GM18873 (cell line): ENCODE measurements around the gene SEZ6.

Experiments used
- ATAC-seq: cut with Tn5 transposase; IDR thresholded peaks from one replicate; pipeline ENCODE4 v1.9.1; 2021; ENCODE audit warnings: mild to moderate bottlenecking, moderate library complexity, moderate number of reproducible peaks; ENCODE audit not compliant: unreplicated experiment, low FRiP score

Gene SEZ6

DNA sequence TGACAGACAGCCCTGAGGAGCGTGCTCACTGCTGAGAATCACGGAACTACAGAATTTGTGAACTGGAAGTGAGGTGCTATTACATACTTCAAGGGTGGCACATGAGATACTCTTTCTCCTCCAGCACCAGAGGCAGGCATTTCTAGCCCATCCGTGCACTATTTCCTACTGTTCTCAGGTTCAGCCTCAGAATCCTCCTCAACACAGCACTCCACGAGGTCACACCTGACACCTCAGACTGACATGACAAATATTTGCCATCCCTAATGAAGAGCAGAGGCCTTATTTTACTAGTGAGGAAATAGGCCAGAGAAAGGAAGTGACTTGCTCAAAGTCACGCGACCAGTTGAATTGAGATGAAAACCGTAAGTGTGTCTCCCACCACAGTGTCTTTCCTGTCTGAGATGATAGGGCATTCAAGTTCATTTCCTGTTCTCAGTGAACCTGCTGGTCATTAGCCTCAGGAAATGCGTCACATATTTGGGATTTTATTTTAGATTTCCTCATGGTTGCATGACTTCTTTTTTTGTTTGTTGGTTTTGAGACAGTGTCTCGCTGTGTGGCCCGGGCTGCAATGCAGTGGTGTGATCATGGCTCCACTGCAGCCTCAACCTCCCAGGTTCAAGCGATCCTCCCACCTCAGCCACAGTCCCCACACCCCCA is 23.6 kb downstream of the SEZ6 start:
- no peak for ATAC-seq

DNA sequence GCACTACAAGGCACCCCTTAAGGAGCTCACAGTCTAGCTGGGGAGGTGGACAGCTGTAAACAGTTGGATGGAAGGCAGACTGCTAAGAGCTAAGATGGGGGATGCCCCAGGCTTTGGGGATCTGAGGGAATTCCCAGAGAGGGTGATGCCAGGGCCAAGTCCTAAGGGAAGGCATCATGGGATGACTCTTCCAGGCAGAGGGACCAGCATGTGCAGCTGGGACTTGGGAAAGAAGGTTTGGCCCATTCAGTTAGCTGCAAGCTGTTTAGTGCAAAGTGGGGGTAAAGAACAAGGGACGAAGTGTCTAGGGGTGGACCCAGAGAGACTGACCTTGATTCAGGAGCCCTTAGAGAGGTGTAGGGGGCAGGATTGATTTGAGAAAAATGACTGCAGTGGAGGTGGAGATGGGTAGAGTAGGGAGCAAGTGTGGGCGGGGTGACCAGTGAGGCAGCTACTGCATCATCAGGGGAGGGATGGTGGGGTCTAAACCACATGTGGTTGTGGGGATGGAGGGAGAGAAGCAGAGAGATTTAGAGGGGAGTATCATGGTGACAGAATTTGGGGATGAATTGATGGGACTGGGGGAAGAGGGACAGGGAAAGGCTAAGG is 27.4 kb downstream of the SEZ6 start:
- no peak for ATAC-seq

DNA sequence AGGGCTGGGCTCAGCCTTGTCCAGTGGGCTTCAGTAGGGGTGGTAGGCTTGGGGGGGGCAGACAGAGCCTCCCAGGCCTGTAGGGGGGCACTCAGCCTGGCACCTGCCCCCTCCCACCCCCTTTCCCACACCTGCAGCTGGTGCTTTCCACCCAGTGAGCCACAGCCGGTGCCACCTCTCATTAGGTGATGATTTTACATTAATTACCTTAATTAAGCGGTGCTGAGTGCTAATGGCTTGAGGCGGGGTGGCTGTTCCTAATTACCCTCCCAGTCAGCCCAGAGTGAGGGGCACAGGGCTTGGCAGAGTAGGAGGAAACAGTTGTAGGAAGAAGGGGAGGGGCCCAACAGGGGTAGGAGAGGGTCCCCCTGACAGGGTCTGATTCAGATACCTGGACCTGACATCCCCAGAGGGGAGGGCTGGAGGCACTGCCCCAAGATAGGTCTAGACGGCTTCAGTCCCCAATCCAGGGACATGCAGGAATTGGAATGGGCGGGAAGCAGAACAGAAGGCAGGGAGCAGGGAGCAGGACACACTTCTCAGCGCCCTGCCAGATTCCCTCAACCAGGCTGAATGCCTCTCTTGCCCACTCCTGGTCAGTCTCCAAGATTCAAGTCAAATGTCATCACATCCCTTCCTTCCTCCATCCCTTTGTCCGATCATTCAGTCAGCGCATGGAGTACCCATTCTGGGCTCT is 28.0 kb downstream of the SEZ6 start:
- no peak for ATAC-seq

DNA sequence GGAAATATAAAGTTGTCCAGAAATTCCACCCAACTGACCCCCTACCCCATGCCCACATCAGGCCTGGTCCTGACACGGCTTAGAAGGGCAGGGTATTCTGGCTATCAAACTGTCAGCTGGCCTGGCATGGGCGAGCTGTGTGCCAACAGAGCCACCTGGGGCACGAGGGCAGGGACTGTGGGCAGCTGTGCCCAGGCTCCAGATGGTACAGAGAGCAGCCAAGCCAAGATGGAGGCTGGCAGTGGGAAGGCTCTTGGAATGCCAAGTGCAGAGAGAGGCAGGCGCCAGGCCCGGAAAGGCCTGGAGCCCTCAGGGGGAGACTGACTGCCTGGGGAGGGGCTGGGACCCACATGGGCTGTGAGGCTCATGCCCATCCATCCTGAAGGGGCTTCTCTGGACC is 30.2 kb downstream of the SEZ6 start:
- no peak for ATAC-seq

DNA sequence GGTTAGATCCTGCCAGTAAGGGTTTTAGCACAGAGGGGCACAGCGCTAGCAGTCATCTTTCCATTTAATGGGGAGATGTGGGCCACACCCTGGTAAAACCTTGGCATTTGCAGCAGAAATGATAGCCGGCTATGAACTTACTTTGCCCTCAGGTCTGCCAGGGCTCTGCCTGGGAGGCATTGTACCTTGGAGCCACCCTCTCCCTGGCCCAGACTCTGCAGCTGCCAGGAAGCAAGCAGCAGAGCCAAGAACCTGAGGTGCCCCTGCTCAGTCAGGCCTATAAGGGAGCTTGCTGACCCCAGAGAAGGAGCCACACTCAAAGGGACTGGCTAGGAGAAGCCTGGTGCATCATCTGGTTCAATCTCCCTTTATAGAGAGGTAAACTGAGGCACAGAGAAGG is 30.8 kb downstream of the SEZ6 start:
- ATAC-seq = no peak

DNA sequence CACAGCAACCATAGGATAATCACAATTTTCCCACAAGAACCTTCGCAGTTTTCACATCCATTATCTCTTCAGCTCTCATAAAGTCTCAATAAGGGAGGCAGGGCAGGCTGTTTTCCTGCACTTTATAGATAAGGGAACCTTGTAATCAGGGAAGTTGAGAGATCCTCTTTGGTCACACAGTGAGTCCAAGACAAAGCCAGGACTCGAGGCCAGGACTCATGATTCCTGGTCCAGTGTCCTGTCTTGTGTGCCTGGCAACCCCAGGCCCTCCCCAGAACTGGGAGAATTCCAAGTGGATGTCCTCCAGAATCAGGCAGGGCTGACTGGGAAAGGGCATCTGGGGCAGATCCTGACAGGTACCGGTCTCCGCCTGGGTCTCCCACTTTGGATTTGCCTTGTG is 31.4 kb downstream of the SEZ6 start:
- ATAC-seq = no peak

DNA sequence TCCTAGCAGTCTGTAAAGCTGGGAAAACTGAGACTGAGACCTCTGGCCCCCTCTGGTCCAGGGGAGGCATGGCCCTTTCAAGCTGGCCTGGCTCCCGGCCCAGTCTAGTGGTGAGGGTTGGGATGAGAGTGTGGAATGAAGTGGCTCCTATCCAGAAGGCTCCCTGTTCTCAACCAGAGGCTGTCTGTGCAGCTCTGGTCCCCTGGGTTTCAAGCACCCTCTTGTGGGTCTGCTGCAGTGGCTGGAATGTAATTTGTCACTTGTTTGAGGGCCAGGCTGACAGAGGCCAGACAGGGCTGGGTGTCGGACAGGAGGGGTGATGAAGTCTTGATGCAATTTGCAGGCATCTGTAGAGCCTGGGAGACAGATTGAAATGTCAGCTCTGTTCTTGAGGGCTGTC is 32.4 kb downstream of the SEZ6 start:
- ATAC-seq = no peak

DNA sequence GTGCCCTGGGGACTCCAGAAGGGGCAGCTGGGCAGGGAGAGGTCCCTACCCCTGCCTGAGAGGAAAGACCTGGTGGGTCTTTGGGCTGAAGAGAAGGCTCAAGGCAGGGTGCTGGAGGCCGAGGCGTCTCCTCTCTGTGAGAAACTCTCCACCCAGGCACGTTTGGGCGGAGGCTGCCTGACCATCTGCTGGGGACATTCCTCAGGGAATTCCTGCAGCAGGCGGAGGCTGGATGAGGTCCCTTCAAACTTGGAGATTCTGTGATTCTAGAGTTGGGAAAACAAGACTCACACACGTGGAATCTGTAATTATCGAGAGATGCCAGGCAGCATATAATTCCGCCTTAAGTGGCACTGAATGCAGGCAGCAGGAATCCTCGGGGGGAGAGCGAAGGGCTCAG is 33.4 kb downstream of the SEZ6 start:
- no peak for ATAC-seq

DNA sequence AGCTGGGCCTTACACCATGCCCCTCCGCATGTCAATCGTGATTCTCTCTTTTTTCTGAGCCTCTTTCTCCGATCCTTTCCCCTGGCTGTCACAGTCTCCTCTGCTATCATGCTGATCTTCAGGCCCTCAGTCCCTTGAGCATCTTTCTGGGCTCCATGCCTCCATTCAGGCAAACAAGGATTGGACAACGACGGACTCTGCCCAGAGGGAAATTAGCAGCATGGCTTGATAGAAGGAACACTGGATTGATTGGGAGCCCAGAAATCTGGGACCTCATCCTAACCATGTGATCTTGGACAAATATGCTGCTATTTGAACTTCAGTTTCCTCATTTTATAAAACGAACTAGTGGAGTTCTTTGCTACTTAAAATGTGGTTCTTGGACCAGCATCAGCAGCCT is 35.0 kb downstream of the SEZ6 start:
- no peak for ATAC-seq

DNA sequence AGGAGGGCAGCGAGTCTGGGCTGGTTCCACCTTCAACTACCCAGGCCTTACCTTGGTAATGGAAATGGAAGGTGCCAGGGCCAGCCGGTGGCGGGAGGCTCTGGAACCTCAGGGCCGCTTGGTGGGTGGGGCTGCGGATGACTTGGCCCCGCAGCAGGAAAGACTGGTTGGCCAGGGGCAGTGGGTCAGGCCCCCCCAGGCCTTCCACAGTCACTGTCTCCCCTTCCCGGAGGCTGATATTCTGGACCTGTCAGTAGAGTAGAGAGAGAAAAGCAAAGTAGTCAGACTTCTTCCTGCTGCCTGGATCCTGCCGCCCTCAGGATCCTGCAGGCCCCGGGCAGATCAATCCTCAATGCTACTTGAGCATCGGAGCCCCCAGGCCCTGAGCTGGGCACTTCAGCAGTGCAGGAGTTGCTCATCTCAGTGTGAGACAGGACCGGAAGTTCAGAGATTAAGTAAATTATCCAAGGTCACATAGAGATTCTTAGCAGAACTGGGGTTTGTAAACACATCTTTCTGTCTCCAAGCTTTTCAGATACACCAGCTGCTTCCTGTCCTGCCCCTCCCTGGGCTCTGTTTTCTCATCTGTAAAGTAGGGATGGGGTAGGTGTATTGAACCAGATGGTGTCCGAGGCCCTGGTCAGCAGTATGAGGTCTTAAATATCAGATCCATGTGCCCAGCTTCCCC is 36.0 kb downstream of the SEZ6 start:
- ATAC-seq = no peak

DNA sequence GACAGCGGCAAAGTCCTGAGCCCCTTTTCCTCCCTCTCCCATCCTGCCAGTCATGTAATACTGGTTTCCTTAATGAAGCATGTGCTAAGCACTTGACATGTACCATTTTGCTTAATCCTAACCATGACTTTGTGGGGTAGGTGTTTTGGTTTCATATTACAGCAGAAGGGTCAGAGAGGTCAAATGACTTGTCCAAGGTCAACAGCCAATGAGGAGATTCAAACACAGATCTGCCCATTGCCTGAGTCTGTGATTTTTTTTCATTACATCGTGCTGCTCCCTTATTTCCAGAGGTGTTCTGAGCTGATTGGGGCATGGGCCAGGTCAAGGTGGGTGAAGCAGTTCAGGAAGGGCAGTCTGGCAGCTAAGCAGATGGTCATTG is 36.9 kb downstream of the SEZ6 start:
- no peak for ATAC-seq

DNA sequence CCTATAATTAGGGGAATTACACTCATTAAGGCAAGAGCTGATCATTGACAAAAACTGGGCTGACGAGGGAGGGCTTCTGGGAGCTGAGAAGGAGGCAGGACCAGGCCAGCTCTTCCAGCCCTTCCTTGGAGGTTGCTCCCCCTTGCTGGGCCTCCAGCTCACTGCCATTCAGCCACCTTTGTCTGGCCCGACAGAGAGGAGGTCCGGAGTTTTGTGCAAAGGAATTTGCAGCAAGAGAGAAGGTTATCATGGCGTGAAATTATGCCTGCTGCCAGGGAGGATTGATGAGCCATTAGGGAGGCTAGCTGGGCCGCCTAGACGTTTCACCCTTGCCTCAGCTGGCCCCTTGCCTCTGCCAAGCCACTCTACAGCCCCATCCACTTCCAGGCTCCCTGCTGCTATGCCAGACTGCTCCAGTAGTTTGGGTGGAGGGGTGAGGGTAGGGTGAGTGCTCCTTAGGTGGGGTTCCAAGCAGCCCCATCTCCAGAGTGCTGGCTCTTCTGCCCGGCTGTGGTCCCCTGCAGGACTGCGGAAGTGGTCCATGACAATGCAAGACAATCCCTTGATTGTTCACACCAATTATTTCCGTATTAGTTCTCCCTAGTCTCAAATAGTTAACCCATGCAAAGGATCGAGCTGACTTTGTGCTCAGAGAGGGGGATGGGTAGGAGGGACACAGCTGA is 37.5 kb downstream of the SEZ6 start:
- ATAC-seq = no peak

DNA sequence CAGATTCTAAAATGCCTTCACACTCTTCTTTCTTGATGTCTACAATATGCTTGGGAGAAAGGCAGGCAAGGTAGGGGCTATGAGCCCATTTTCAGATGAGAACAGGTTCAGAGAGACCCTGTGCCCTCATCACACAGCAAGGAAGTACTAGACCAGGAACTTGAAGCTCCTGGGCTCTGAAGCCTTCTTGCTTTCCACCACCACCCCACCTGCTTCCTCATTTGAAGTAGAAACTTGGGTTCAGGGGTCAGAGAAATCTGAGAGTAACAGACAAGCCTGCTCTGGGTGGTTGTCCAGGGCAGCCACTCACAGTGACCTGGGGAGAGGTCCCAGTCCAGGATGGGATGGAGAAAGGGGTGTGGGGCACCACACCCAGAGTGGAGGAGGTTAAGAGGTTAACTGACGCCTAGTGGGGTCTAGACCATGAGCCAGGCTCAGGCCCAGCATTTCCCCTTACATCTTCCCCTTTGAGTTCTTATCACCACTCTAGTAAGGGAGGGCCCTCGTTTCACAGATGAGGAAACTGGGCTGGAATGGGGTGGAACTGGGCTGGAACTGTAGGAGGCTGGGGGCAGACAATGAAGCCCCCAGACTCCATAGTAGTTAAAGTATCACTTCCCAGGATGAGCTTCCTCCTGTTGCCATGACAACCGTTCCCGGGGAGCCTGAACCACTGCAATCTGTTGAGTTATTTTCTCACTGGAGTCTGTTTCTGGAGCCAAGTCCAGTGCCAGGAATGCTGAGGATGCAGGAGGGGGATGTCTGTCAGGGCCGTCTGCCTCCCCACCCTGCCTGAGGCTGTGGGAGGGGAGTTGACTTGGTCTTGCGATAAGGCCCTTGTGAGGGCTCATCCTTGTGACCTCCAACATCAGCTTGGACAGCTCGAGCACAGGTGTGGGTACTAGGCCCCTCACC is 38.4 kb downstream of the SEZ6 start:
- no peak for ATAC-seq

DNA sequence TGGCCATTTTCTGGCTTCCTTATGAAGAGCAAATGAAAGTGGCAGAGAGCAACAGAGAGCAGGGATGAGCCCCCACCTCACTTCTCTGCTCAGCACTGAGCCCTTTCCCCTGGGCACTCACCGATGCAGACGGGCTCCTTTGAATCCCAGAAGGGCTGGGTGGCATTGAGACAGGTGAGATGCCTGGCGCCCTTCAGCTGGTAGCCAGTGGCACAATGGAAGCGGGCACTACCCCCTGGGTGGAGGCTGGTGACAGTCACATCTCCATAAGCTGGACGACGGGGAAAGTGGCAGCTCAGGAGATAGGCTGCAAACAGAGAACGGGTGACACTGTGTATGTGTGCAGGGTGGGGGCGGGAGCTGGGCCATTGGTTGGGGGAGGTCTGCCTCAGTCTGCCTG is 42.0 kb downstream of the SEZ6 start:
- ATAC-seq = no peak

DNA sequence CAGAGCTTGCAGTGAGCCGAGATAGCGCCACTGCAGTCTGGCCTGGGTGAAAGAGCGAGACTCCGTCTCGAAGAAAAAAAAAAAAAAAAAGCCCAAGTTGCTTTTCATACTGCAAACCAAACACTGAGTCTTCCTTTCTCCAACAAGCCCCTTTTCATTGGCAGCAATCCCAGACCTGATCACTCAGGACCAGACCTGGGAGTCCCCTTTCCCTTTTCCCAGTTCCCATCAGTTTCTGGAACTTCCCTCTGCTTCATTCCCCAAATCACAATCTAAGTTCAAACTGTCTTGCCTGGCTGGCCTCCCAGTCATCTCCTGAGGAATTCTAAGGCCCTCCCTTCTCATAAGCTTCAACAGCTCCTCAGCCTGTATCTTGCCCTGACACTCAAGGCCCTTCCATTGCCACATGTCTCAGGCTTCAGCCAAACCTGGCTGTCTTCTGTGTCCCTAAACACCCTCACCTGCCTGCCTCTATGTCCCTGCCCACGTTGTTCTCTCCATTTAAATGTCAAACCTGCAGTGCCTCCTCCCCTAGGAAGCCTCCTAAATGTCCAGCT is 42.7 kb downstream of the SEZ6 start:
- ATAC-seq = no peak

DNA sequence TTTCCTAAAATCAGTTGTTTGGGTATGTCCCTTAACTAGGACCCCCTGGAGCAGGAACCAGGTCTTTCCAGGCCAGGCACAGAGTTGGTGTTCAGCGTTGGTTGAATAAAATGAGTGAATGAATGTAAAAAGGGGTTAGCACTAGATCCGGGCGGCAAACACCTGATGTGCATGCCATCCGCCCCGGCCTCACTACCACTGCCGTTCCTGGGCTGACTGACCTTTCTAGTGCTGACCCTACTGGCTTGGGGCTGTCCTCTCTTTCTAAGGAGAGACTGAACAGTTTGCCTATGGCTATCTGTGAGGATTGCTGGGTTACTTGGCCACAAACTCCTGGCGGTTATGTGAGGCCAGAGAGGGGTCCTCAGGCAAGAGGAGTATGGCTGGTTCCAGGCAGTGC is 44.4 kb downstream of the SEZ6 start:
- ATAC-seq = no peak

DNA sequence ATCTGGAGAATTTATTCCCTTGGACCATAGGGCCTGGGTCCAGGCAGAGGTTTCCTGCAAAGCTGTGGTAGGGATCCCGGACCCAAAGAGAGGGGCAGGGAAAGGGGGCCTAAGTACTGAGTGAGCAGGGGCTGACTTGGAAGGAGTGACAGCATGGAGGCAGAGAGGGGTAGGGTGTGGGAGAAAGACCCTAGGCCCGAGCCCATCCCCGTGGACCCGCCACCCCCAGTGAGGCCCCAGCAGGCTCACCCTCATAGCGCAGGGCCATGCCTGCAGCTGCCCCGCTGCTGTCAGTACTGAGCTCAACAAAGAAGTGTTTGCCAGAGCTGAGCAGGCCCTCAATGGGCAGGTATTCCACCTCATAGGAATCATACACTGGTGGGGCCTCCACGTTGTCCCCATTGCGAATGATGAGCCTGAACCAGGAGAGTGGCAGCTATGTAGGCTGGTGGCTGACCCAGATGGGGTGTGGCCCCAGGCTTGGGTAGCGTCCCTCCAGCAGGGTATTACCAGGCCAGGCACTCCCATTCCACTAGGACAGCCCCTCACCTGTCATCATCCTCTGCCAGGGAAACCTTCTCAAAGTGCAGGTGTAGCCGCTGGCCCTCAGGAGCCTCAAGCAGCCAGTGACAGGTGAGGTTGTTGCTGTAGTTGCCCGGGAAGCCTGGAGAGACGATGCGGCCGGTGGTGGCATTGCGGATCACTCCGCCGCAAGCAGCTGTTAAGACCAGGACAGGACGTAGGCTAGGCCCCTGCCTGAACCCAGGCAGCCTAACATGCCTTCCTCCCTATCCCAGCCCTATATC is 45.4 kb downstream of the SEZ6 start:
- no peak for ATAC-seq

DNA sequence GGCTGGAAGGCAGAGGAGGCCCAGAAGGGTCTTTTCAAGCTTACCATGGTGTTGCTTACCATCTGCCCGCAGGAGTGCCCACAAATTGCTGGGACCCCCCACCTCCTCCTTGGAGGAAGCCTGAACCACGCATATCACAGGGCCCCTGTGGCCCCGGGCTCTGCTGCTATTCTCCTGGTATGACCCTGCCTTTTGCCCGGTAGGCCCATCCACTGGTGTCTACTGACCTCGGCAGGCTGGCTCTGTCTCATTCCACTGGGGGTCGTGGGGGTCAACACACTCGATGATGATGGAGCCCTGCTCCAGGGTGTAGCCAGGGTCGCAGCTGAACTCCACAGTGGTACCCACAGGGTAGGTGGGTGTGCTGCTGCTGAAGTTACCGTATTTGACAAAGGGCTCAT is 46.4 kb downstream of the SEZ6 start:
- no peak for ATAC-seq
